GOT3 (cell line): ENCODE results near the gene EAPP.
"Not testable (repeated sequence)": the region's sequence is repeated elsewhere in the genome, so short reads cannot be mapped to it uniquely, and the experiment has no call there.

Experiments used
- DNase-seq: peaks from one replicate; lab custom pipeline; 2025; ENCODE audit warnings: mixed read lengths; lab: John Stamatoyannopoulos, UW

EAPP gene

DNA sequence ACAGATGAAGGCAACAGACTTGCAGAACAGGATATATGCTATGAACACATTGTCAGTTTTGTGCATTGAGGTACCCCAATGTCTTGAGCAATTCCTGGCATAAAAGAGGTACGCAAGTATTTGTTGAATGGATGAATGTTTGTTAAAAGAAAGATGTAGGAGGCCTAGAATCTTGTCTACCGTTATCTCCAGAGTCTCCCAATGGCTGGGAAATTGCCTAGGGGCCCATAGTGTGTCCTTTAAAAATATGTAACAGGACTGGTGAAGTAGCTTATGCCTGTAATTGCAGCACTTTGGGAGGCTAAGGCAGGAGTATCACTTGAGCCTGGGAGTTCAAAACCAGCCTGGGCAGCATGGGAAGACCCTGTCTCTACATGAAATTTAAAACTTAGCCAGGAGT is 57.0 kb downstream of the EAPP start:
- no peak for DNase-seq

DNA sequence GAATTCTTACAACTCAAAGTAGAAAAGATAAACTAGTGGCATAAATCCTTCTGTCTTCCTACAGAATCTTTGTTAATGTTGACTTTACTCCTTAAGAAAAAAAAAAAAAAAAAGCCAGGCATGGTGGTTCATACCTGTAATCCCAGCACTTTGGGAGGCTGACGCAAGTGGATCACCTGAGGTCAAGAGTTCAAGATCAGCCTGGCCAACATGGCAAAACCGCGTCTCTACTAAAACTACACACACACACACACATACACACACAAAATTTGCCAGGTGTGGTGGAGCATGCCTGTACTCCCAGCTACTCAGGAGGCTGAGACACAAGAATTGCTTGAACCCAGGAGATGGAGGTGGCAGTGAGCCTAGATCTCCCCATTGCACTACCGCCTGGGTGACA is 59.8 kb downstream of the EAPP start:
- no peak for DNase-seq

DNA sequence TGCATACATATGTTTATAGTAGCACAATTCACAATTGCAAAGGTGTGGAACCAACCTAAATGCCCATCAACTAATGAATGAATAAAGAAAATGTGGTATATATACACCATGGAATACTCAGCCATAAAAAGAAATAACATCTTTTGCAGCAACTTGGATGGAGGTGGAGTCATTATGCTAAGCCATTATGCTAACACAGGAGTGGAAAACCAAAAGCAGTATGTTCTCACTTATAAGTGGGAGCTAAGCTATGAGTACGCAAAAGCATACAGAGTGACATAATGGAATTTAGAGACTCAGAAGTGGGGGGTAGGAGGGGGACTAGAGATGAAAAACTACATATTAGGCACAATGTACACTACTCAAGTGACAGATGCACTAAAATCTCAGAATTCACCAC is 61.2 kb downstream of the EAPP start:
- DNase-seq: no peak

DNA sequence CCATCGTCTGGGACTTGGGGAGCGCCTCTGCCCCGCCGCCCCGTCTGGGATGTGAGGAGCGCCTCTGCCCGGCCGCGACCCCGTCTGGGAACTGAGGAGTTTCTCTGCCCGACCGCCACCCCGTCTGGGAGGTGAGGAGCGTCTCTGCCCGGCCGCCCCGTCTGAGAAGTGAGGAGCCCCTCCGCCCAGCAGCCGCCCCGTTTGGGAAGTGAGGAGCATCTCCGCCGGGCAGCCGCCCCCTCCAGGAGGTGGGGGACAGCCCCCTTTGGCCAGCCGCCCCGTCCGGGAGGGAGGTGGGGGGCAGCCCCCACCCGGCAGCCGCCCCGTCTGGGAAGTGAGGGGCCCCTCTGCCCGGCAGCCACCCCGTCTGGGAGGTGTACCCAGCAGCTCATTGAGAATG is 63.5 kb downstream of the EAPP start:
- not testable (repeated sequence) for DNase-seq

DNA sequence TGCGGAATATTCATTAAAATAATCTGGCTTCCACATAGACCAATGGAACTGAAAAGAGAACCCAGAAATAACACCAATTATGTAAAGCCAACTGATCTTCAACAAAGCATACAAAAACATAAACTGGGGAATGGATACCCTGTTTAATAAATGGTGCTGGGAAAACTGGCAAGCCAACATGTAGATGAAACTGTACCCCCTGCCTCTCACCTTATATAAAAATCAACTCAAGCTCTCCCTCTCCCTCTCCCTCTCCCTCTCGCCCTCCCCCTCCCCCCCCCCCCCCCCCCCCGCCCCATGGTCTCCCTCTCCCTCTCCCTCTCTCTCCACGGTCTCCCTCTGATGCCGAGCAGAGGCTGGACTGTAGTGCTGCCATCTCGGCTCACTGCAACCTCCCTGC is 64.3 kb downstream of the EAPP start:
- DNase-seq: no peak

DNA sequence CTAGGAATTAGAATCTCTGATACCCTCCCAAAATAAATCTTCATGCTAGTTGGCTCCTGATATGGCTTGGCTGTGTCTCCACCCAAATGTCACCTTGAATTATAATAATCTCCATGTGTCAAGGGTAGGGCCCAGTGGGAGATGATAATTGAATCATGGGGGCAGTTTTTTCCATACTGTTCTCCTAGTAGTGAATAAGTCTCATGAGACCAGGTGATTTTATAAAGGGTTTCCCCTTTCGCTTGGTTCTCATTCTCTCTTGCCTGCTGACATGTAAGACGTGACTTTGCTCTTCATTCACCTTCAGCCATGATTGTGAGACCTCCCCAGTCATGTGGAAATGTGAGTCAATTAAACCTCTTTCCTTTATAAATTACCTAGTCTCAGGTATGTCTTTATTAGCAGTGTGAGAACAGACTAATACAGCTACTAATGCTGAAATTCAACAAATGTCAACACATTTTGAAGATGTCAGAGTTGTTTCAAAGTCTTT is 65.3 kb downstream of the EAPP start:
- DNase-seq: no peak

DNA sequence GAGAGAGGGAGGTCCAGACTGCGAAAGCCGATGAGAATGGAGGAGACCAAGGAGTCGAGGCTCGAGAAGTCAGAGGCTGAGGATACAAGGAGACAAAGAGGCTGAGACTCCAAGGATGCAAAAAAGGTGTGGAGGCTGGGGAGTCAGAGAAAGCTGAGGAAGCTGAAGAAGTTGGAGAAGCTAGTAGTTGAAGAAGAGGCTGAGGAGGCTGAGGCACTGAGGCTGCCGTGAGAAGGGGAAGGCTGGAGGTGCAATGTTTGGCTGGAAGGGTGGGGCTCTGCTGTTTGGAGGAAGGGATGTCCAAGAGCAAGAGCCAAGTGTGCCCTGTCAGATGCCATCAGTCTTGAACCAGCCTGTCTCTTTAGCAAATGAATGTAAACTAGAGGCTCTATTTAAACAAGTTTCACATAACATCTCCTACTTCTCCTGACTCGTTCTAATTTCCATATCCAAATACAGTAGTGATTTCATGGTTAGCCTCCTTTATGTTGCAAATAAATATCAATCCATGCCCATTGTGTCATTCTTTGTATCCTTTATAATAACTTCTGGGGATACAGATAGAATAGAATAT is 66.7 kb downstream of the EAPP start:
- no peak for DNase-seq

DNA sequence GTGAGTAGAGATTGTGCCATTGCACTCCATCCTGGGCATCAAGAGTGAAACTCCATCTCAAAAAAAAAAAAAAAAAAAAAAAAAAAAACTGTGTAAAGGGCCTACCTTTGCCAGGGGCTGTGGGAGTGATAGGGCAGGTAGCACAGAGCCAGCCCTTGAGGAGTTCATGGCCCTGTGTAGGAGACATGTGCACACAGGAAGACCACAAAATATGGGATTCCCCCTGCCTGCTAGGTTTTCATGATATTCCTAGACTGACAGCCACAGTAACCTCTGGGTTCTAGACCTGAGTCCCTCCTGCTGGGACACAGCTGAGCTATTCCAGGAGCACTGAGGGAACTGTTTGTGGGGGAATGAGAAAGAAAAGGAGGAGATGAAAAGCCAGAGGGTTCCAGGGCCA is 69.2 kb downstream of the EAPP start:
- DNase-seq: no peak

DNA sequence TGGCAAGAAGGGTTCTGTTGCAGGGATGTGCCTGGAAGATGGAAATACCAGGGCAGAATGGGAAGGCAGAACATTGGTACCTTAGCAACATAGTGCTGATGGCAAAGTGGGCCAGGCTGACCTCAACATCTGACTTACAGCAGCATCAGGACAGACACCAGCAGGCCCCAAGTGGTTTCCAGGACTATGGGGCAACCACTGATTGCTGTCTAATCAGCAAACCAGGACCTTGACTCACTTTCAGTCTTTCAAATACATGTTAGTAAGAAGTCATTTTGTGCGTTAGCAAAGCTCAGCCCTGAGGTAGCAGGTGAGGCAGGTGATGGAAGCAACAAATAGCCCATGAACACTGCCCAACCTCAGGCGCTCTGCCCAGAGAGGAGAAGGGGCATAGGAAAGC is 72.8 kb downstream of the EAPP start:
- DNase-seq: no peak
